Middle frontal gyrus (tissue), 1 donor: ENCODE results near the gene CPT1A.

Source experiments
- DNase-seq: peaks from one replicate; pipeline ENCODE4 v3.0.0-alpha.2; 2015; ENCODE audit warnings: low spot score; ENCODE audit errors: extremely low spot score

Gene CPT1A

DNA sequence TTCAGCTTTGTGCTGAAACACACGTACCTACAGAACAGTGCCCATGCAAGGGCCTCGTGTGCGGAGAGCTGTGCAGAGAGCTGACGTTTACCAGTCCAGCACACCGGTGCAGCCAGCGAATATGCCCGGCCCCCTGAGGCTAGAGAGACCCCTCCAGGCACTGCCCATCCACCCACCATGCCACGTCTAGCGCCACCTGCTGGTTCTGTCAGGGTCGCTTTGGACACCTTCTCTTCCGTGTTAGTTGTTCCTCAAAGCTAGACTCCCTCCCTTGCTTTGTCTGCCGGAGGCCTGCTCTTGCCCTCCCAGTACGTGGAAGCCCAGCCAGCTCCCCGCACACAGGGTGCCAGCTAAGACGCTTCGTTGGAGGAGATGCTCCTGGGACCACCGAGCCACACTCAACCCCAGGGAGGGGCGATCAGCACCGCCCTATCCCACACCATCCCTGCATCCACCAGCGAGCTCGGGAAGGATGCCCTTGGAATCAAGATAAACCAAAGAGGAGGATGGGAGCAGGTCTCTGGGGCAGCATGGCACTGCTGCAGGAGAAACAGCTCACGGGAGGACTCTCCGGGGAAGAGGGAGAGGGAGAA is 43.4 kb downstream of the CPT1A start:
- no peak for DNase-seq

DNA sequence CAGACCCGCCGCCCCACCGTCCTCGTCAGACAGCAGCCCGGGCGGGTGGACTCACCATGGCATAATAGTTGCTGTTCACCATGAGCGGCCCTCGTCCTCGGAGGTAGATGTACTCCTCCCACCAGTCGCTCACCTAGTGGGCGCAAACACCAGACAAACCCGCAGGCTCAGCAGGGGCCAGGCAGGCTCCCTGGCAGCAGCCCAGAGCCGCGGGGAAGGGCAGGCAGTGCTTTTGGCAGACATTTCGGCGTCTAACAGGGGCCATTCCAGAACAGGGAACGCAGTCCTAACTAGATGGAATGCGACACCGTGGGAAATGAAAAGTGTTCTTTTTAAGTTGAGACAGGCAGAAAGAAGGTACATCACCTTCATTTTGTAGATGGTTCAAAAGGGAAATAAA is 44.9 kb downstream of the CPT1A start:
- DNase-seq, result no peak

DNA sequence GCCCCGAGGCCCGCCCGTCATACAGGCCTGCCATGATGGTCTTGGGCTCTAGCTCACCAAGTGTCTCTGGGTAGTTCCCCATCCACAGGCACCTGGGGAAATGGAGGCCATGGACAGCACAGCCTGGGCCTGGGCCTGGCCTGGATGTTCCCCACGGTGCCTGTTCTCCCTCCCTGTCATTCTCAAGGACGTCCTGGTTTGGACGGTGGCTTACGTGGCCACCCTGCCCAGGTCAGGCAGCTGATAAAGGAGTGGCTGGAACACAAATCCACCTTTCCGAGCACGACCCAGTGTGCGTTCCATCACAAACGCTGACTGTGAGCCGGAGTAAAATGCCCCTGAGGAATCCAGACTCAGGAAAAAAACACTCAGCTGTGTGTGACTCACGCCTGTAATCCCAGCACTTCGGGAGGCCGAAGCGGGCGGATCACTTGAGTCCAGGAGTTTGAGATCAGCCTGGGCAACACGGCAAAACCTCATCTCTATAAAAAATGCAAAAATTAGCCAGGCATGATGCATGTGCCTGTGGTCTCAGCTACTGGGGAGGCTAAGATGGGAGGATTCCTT is 49.2 kb downstream of the CPT1A start:
- DNase-seq, result no peak

DNA sequence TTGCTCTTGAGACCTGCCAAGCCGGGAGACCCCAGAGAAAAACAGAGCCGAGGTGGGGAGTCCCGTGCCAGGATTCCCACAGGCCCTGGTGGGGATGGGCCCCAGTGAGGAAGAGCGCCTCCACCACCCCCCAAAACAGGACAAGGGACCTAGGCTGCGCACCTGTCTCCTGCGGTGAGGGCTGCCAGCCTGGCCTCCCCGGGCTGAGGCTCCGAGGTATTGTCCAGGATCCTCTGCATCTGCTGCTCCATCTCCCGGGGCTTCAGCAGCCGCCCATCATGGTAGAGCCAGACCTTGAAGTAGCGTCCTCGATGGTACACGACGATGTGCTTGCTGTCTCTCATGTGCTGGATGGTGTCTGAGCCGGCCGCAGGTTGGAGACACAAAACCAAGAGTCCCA is 57.1 kb downstream of the CPT1A start:
- DNase-seq, result no peak

DNA sequence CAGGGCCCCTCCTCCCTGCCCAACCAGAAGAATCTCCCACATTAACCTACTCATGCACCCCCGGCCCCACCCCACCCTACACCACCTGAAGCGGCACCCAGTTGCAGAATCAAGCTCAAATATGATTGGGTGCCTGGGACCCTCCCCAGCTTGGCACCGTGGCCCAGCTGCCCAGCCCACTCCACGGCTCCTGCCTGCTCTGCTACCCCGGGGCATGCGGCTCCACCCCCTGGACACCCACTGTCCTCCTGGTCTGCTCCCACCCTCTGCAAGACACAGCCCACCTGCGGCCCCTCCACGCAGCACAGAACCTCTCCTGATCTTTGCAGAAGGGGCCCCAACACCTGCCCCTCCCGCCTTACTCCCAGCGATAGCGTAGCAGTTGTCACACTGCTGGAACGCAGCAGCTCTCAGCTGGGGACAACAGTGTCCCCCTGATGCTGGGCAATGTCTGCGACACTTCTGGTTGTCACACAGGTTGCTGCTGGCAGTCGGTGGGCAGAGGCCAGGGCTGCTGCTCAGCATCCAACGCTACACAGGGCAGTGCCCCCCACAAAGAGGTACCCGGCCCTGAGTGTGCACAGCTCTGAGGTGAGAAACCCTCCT is 58.4 kb downstream of the CPT1A start:
- DNase-seq, result no peak

DNA sequence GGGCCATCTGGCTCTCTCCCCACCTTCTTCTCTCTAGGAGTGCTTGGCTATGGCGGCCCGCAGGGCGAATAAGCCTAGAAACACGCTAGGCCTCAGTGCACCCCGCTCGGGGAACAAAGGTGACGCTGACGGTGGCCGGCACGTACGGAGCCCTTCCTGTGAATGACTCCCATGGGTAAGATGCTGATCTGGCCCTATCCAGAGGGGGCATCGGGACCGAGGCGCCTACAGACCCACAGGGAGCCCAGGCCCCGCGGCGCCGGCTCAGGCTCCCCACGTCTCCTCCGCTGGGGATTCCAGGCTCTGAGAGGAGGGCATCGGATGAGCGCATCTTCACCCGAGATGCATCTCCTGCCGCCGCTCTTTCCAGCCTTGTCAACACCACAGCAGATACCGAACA is 59.0 kb downstream of the CPT1A start:
- no peak for DNase-seq

DNA sequence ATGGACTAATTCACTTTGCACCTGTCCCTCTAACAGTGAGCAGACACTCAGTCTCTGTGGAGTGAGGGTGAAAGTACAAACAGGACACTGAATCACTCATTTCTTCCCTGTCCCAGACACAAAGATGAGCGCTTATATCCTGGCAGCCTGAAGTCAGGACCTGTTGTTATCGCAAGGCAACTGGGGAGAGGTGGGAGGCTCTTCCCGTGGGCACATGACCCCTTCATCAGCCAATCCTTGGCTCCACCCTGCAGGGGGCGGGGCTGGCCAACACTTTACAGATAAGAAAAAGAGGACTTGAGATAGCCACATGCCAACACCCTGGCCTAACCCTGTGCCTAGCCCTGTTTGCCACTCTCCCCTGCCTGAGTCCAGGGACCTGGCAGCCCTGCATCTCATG is 60.9 kb downstream of the CPT1A start:
- no peak for DNase-seq

DNA sequence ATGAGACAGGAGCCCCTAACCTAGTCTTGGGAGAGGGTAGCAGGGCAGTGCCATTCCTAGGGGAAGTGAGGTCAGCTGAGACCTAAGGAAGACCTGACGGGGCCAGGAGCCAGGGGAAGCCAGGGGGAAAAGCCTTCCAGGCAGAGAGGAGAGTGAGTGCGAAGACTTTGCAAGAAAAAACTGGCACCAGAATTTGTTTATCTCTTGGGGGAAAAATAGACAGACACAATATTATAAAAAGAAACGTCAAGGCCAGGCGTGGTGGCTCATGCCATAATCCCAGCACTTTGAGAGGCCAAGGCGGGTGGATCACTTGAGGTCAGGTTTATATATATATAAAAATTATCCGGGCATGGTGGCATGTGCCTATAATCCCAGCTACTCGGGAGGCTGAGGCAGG is 63.5 kb downstream of the CPT1A start:
- DNase-seq, result no peak

DNA sequence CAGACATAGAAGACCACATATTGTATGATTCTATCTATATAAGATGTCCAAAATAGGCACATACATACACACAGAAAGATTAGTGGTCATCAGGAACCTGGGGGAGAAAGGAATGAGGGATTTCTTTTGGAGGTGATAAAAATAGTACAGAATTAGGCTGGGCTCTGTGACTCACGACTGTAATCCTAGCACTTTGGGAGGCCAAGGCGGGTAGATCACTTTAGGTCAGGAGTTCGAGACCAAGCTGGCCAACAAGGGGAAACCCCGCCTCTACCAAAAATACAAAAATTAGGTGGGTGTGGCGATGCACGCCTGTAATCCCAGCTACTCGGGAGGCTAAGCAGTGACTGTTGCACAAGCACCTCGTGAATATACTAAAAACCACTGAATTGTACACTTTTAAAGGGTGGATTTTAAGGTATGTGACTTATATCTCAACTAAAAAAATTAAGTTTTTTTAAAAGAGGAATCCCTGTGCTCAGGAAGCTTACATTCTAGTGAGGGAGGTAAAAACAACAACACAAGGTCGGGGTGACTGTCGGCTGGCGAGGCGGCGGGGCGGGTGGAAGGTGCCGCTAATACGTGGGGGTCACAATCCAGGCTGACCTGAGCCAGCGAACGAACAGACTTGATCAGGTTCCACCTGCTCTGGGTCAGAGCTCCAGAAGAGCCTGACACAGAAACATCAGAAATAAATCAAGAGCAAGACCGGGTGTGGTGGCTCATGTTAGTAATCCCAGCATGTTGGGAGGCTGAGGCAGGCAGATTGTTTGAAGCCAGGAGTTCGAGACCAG is 65.1 kb downstream of the CPT1A start:
- DNase-seq, result no peak

DNA sequence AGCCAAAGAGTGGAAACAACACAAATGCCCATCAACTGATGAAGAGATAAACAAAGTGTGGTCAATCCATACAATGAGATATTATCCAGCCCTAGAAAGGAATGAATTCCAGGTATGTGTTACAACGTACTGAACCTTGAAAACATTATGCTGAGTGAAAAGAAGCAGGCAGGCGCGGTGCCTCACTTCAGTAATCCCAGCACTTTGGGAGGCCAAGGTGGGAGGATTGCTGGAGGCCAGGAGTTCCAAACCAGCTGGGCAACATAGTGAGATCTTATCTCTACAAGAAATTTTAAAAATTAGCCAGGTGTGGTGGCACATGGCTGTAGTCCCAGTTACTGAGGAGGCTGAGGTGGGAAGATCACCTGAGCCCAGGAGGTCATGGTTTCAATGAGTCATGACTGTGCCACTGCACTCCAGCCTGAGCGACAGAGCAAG is 65.7 kb downstream of the CPT1A start:
- no peak for DNase-seq

DNA sequence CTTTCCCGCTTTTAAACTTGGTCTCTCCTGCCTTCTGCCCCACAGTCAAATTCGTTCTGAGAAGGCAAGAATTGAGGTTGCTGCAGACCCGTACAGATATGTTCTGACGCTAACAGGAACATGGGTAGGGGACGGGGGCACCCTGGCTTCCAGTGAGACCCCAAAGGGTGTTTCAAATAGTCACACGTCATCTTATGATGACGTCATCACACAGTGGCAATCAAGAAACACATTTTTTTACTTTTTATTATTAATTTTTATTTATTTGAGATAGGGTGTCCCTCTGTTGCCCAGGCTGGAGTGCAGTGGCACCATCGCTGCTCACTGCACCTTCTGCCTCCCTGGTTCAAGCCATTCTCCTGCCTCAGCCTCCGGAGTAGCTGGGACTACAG is 67.5 kb downstream of the CPT1A start:
- DNase-seq, result no peak

DNA sequence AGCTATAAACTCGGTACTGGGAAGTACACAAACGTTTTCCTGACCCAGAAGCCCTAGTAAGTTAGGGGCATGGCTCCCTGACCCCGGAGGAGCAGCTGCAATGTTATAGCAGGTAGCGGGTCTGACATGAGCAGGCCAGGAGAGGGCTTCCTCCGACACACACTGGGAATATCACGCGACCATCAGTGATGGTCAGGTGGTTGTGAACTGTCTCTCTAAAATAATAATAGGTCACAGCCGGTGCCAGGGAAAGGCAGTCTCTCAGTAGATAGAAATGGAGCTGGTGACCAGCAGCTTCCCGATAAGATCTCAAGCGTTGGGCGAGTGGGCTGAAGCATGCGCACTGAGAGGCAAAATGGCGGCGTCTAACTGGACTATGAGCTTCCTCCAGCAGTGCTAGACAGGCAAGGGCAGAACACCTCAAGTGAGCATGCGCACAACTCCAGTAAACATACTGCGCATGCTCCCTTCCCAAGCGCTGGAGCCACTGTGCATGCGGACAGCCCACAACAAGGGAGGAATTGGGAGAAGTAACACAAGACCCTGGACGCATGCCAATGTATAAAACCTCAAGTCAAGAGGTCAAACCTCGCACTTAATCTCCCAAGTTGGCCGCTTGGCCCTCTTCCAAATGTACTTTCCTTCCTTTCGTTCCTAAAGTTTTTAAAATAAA is 68.1 kb downstream of the CPT1A start:
- no peak for DNase-seq

DNA sequence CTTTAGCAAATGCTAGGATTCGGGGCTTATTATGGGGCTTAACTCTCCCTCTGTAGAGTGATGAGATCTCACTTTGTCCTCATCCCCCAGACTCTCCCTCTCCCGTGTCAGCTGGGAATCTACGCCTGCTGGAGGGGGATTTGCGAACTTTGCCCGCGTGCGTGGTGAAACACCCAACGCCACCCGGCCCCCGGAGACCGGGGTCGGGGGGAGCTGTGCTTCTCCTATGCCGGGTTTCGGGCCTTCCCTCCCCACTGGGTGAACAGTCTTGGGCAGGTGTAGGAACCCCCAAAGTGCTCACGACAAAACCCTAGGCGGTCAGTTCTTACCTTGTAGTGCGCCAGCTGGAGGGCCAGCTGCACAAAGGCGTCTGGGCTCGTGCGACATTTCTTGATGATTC is 68.8 kb downstream of the CPT1A start:
- no peak for DNase-seq

DNA sequence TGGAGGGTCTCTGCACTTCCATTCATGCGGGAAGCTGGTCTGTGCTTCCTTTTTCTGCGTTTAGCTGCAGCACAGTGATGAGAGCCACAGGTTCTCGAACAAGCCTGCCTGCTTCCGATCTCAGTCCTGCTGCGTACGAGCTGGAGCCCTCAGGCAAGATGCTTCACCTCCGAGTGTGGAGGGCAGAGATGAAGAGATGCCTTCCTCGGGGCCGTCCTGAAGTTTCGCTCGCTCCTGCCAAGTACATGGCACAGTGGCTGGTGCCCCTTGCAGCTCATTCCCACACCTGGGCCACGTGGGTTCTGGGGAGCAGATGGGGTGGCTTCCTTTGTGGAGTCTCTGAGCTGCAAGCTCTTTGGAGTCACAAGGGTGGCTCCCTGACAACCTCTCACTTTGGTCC is 70.9 kb downstream of the CPT1A start:
- no peak for DNase-seq

DNA sequence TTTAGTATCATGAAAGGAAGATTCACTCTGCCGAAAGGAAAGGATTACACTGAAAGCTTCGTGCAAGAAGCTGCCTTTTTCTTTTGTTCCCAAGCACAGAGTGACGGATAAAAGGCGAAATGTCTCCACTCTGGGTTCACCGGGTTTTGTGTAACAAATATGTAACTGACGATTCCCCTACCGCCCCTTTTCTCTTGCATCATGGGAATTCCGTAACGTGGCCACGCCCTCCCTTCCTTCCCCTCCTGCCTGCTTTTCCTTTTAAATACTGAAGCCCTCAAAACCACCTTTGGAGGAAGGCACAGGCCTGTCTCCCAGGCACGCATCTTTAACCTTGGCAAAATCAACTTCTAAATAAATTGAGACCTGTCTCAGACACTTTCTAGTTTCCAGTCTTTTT is 74.0 kb downstream of the CPT1A start:
- no peak for DNase-seq

DNA sequence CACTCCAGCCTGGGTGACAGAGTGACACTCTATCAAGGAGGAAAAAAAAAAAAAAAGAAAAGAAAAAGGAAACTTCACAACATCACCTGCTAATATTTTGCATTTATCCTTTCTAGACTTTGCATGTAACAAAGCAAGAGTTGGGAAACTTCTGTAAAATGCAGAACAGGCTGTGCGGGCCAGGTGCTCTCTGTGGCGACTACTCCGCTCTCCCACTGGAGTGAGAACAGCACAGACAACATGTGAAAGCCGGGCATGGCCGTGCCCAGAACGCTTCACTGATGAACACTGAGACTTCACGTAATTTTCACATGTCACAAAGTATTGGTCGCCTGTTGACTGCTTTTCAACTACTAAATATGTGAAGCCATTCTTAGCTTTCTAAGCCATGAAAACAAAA is 74.9 kb downstream of the CPT1A start:
- no peak for DNase-seq

DNA sequence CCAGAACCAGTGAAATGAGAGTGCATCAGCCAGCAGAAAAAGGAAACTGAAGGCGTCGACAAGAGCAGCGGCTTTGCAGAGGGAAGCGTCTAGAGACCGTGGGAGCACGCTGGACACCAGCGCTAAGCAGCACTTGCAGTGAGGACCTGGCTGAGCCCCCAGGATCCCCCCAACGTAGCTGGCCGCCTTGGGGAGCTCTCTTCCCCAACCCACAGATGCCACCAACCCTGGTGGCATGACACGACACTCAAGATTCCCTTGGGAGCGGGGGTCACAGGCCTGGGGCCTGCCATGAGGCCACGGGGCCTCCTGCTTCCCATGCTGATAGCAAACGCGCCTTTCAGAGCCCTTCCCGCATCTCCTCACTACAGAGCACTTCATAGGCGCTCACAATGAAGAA is 77.0 kb downstream of the CPT1A start:
- DNase-seq, result no peak

DNA sequence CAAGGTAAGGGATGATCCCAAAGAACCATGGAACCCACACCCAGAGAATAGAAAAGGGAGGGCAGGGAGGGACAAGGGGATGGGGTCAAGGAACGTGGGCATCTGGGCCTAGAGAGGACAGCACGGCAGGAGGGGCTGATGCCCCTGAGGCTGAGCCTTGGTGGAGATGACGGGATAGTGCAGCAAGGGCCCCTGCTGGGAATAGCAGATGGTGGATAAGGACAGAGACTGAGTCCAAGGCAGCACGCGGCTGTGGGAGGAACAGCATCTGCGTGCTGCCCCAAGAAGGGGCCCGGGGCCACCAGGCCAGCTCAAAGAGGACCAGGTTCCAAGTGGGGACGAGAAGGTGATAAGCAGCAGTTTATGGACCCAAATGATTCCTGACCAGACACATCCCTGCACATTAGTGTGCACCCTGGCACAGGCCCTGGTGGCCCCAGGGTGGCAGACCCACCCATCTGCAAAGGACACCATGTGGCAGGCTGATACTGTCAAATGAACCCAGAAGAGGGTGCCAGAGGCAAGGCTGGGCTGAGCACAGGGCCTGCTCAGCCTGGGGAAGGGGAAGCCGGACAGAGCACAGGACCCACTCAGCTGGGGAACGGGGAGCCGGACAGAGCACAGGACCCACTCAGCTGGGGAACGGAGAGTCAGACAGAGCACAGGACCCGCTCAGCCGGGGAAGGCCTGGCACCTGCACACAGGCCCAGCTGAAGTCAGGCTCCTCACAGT is 77.6 kb downstream of the CPT1A start:
- no peak for DNase-seq

DNA sequence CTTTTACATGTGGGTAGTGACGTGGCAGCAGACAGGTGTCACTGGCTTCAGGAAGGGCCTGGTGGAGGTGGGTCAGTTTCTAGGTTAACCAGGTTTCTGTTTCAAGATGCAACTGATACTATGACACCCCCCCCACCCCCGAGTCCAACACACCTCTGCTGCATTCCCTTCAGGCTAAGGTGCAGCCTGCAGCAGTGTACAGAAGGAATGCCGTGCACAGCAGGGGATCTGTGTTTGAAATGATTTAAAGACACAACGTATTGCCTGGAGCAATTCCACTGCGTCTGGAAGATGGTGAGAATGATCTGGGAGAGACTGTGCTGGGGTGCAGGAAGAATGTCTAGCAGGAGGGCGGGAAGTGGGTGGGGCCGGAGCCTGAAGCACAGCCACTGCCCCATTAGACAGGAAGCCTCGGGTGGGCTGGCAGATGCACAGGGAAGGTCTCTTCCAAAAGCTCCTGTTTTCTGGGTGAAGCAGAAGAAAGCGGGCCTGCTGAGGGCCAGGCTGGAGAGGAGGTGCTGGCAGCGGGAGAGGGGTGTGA is 78.5 kb downstream of the CPT1A start:
- no peak for DNase-seq

DNA sequence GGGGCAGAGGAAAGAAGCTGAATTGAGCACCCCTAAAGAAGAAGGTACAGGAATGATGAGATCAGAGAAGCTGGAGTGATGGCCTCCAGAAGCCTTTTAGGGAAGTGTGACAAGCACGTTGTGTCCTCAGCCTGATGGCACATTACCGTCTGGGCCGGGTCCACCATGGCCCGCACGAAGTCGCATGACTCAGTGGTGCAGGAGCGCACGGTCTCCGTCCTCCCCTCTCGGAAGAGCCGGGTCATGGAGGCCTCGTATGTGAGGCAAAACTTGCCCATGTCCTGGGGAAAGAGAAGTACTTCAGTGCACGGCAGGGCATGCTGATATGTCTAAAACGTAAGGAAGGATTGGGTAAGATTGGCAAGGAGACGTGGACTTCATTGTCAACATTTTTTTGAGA is 79.2 kb downstream of the CPT1A start:
- no peak for DNase-seq

DNA sequence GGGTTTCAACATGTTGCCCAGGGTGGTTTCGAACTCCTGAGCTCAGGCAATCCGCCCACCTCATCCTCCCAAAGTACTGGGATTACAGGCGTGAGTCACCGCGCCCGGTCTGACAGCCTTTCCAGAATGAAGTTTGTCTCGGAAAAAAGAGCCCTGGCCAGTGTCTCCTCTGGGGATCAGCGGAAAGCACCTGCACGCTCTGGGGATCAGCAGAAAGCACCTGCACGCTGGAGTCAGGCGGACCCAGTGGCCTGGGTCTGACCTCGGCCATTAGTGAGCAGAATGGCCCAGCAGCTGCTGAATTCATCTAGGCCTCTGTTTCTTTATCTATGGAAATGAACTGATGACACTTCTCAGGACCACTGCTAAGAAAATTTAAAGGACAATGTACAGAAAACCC is 79.9 kb downstream of the CPT1A start:
- DNase-seq, result no peak
